Trophoblast cell (in vitro differentiated cells and primary cell): ENCODE measurements around the gene NCAM1.

Source experiments
- DNase-seq, 2 donors: peaks; one replicate each; pipeline ENCODE4 v3.0.0-alpha.2; 2016
- H2AFZ ChIP-seq: 2 replicates; pipeline ENCODE4 v1.6.1; 2013; ENCODE audit warnings: low read length, moderate library complexity, mild to moderate bottlenecking; ENCODE audit not compliant: insufficient read depth, poor library complexity
- H2AK5ac ChIP-seq: 2 replicates; pipeline ENCODE4 v1.6.1; 2013; ENCODE audit warnings: mild to moderate bottlenecking, low read length
- H2BK120ac ChIP-seq: 2 replicates; pipeline ENCODE4 v1.6.1; 2013; ENCODE audit warnings: low read length, mild to moderate bottlenecking, moderate library complexity; ENCODE audit not compliant: insufficient read depth, poor library complexity
- H2BK12ac ChIP-seq: 2 replicates; pipeline ENCODE4 v1.6.1; 2013; ENCODE audit warnings: mild to moderate bottlenecking, low read length, moderate library complexity
- H2BK5ac ChIP-seq: 2 replicates; pipeline ENCODE4 v1.6.1; 2013; ENCODE audit warnings: low read length, low read depth, moderate library complexity, mild to moderate bottlenecking; ENCODE audit not compliant: poor library complexity
- H3K14ac ChIP-seq: 2 replicates; pipeline ENCODE4 v1.6.1; 2013; ENCODE audit warnings: mild to moderate bottlenecking, low read length
- H3K18ac ChIP-seq: 2 replicates; pipeline ENCODE4 v1.6.1; 2013; ENCODE audit warnings: mild to moderate bottlenecking, low read length
- H3K23ac ChIP-seq: 2 replicates; pipeline ENCODE4 v1.6.1; 2013; ENCODE audit warnings: low read length
- H3K27ac ChIP-seq: 2 replicates; pipeline ENCODE4 v1.5.1; 2013; ENCODE audit warnings: low read depth, mild to moderate bottlenecking, inconsistent platforms, low read length, moderate library complexity
- H3K27me3 ChIP-seq: 2 replicates; pipeline ENCODE4 v1.6.1; 2013; ENCODE audit warnings: inconsistent platforms, mild to moderate bottlenecking, low read length, moderate library complexity; ENCODE audit not compliant: insufficient read depth
- H3K36me3 ChIP-seq, 2 experiments: 1 replicate in 1 of 2; 2 replicates in 1 of 2; pipeline ENCODE4 v1.6.1; 2013; ENCODE audit warnings: low read length in 2 of 2, mild to moderate bottlenecking in 2 of 2, moderate library complexity in 1 of 2; ENCODE audit not compliant: insufficient read depth in 2 of 2, control insufficient read depth in 1 of 2
- H3K4ac ChIP-seq: 2 replicates; pipeline ENCODE4 v1.6.1; 2013; ENCODE audit warnings: low read depth, mild to moderate bottlenecking, low read length, moderate library complexity
- H3K4me1 ChIP-seq, 2 experiments: 1 replicate in 1 of 2; 2 replicates in 1 of 2; pipeline ENCODE4 v1.6.1; 2013; ENCODE audit warnings: low read length in 2 of 2, mild to moderate bottlenecking in 2 of 2, moderate library complexity in 1 of 2; ENCODE audit not compliant: insufficient read depth in 2 of 2, control insufficient read depth in 1 of 2
- H3K4me2 ChIP-seq: 2 replicates; pipeline ENCODE4 v1.6.1; 2013; ENCODE audit warnings: inconsistent platforms, mild to moderate bottlenecking, low read length, moderate library complexity
- H3K4me3 ChIP-seq: 2 replicates; pipeline ENCODE4 v1.5.1; 2013; ENCODE audit warnings: mild to moderate bottlenecking, low read depth, low read length, inconsistent platforms
- H3K79me1 ChIP-seq: one replicate; pipeline ENCODE4 v1.6.1; 2013; ENCODE audit warnings: low read length
- H3K79me2 ChIP-seq: 2 replicates; pipeline ENCODE4 v1.6.1; 2013; ENCODE audit warnings: low read length, mild to moderate bottlenecking; ENCODE audit not compliant: control insufficient read depth, insufficient read depth, poor library complexity
- H3K9ac ChIP-seq: 2 replicates; pipeline ENCODE4 v1.6.1; 2013; ENCODE audit warnings: mild to moderate bottlenecking, low read length
- H3K9me3 ChIP-seq: 2 replicates; pipeline ENCODE4 v1.6.1; 2013; ENCODE audit warnings: low read depth, mild to moderate bottlenecking, control low read depth, inconsistent platforms, low read length; ENCODE audit not compliant: insufficient read depth
- H4K12ac ChIP-seq: 2 replicates; pipeline ENCODE4 v1.6.1; 2013; ENCODE audit warnings: low read depth, mild to moderate bottlenecking, low read length, moderate library complexity
- H4K8ac ChIP-seq: 2 replicates; pipeline ENCODE4 v1.6.1; 2013; ENCODE audit warnings: low read depth, mild to moderate bottlenecking, low read length, moderate library complexity
- H4K91ac ChIP-seq: one replicate; pipeline ENCODE4 v1.6.1; 2013; ENCODE audit warnings: low read depth, mild to moderate bottlenecking, low read length, moderate library complexity
- WGBS: extraction: QIAGEN DNeasy Blood & Tissue Kit; methylation state at CpG from one replicate; pipeline ENCODE4 v1.1.7; 2013; ENCODE audit warnings: missing lambda C conversion rate; ENCODE audit not compliant: insufficient read length, insufficient coverage; ENCODE audit errors: extremely low coverage; 5-methylcytosine and 5-hydroxymethylcytosine counted together

NCAM1 gene

DNA sequence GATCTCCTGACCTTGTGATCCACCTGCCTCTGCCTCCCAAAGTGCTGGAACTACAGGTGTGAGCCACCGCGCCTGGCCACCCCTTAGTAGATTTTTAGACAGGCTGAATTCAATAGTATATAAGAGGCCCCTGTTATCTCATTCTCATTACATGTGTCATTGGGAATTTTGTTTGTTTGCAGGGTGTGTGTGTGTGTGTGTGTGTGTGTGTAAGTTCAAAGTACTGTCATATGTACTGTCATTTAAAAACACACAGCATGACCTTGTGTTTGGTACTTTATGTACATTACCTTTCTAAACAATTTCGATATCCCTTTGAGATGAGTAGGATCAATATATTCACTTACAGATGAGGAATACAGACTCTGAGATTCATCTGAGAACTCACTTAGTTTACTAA is 234.5 kb downstream of the NCAM1 start:
- Histone ChIP-seq H3K27ac (no peak overlapping the region), H3K36me3 (no peaks in the 10 kb centered on the region)

DNA sequence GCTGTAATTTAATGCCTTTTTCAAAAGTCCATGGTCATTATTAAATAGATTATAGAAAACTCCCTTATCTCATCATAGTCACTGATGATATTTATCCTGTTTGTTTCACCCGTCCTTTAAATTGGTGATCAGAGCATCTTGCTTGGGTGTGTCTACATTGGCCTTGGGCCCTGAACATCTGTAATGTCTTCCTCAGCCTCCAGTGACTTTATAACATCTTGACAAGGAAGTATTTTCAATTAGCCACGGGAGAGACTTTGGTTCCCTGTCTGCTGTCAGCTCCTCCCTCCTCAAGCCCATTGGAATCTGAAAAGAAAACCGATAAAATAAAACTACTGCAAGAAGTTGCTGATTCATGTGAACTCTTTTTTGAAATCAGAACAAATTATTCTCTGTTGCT is 236.2 kb downstream of the NCAM1 start:
- Histone ChIP-seq H3K4me1 (peaks cover 4 to 7% of the 10 kb centered on the region in 2 experiments), H3K4me3 (no peak overlapping the region), H4K12ac (no peak overlapping the region), H3K4me2 (no peak overlapping the region), H3K9me3 (no peaks in the 10 kb centered on the region), H3K4ac (no peak overlapping the region), H2BK12ac (no peak overlapping the region), H3K79me1 (no peaks in the 10 kb centered on the region), H2AK5ac (no peak overlapping the region), H3K36me3 (no peaks in the 10 kb centered on the region), H3K14ac (no peak overlapping the region), H3K23ac (no peak overlapping the region), H2AFZ (no peak overlapping the region), H3K27me3 (no peaks in the 10 kb centered on the region), H3K27ac (no peak overlapping the region), H4K8ac (no peak overlapping the region), H3K18ac (no peak overlapping the region), H4K91ac (no peak overlapping the region), H2BK120ac (no peak overlapping the region), H3K79me2 (no peaks in the 10 kb centered on the region), H3K9ac (no peak overlapping the region), H2BK5ac (no peak overlapping the region)
- WGBS: no CpG with 5 or more reads among the region's 3 CpGs
- DNase-seq: no peak

More for the DNA sequence above, 234.5 kb downstream of the NCAM1 start:
- no peak overlapping the region for H3K4me2 ChIP-seq
- H2AK5ac ChIP-seq: no peak overlapping the region
- no peaks in the 10 kb centered on the region for H3K27me3 ChIP-seq
- no peak overlapping the region for H3K9ac ChIP-seq
- no peak overlapping the region for H2BK12ac ChIP-seq
- no peaks in the 10 kb centered on the region for H3K79me2 ChIP-seq
- no peak overlapping the region for H3K18ac ChIP-seq
- no CpG with 5 or more reads among the region's 3 CpGs for WGBS
- H3K4ac ChIP-seq: no peak overlapping the region
- H3K4me3 ChIP-seq: no peak overlapping the region
- no peak overlapping the region for H3K23ac ChIP-seq
- peaks cover 0 to 2% of the 10 kb centered on the region in 2 experiments for H3K4me1 ChIP-seq
- H4K91ac ChIP-seq: no peak overlapping the region
- no peak overlapping the region for H2AFZ ChIP-seq
- no peaks in the 10 kb centered on the region for H3K9me3 ChIP-seq
- H2BK5ac ChIP-seq: no peak overlapping the region
- no peak overlapping the region for H4K12ac ChIP-seq
- no peaks in the 10 kb centered on the region for H3K79me1 ChIP-seq
- no peak overlapping the region for H3K14ac ChIP-seq
- H4K8ac ChIP-seq: no peak overlapping the region
- no peak overlapping the region for H2BK120ac ChIP-seq
- DNase-seq: no peak

DNA sequence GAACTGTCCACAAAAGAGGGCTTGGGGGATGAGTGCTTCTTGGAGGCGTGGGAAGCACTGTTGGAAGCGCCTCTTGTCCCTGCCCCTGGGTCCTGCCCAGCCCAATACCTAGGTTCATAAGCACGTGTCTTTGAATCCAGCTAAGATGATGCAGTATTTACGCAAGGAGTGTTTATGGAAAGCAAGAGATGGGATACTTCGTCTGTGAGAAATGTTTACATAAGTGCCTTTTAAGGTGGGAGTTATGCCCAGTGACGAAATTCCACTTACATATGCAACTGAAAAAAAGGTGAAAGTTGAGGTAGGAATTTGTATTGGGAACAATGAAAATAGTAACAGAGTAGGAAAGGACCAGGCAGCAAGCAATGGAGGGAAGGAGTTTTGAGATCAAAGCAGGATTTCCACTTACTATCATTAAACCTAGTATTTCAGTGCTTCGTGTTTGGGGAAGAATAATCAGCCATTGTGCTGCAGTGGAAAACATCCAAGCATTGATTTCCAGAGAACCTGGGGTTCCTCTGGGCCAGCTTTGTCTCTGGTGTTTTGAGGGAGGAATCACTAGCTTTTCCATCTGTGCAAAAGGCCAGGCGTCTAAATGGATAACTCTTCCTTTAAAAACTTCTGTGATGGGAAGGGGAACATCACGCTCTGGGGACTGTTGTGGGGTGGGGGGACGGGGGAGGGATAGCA is 237.9 kb downstream of the NCAM1 start:
- no peak overlapping the region for H4K12ac ChIP-seq
- H2BK12ac ChIP-seq: no peak overlapping the region
- no peak for DNase-seq
- no CpG with 5 or more reads among the region's 10 CpGs for WGBS
- no peak overlapping the region for H3K23ac ChIP-seq
- no peak overlapping the region for H2BK5ac ChIP-seq
- H3K9me3 ChIP-seq: no peaks in the 10 kb centered on the region
- H3K4me1 ChIP-seq: peaks cover 9 to 13% of the 10 kb centered on the region in 2 experiments
- H3K4me3 ChIP-seq: no peak overlapping the region
- no peak overlapping the region for H4K91ac ChIP-seq
- no peak overlapping the region for H2BK120ac ChIP-seq
- no peak overlapping the region for H3K18ac ChIP-seq
- no peak overlapping the region for H3K4me2 ChIP-seq
- H3K27ac ChIP-seq: no peak overlapping the region
- H3K79me1 ChIP-seq: peaks cover 2% of the 10 kb centered on the region
- no peak overlapping the region for H2AFZ ChIP-seq
- no peak overlapping the region for H3K9ac ChIP-seq
- H3K27me3 ChIP-seq: no peaks in the 10 kb centered on the region
- no peak overlapping the region for H4K8ac ChIP-seq
- H3K14ac ChIP-seq: no peak overlapping the region
- no peak overlapping the region for H2AK5ac ChIP-seq
- no peaks in the 10 kb centered on the region for H3K36me3 ChIP-seq
- H3K79me2 ChIP-seq: no peaks in the 10 kb centered on the region
- no peak overlapping the region for H3K4ac ChIP-seq

DNA sequence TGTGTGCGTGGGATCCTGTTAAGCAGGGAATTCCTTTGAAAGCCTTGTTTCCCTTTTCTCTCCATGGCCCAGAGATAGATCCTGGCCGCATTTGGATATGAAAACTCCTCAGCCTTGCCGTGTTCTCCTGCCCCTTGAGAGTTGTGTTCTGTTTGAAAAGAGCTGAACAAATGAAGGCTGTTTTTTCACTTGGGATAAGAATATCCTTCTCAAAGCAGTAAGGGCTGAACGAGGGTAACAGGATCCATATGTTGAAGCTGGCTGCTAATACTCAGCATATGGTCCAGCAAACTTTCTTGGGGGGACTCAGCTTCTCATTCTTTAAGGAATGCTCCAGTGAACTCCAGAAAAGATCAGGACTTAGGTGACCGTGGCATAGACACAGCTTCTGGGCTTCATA is 238.6 kb downstream of the NCAM1 start:
- no peaks in the 10 kb centered on the region for H3K9me3 ChIP-seq
- H3K23ac ChIP-seq: no peak overlapping the region
- no peak overlapping the region for H4K91ac ChIP-seq
- no peak overlapping the region for H3K14ac ChIP-seq
- H3K36me3 ChIP-seq: no peaks in the 10 kb centered on the region
- no peak overlapping the region for H3K4me2 ChIP-seq
- no peaks in the 10 kb centered on the region for H3K27me3 ChIP-seq
- H2BK12ac ChIP-seq: no peak overlapping the region
- peaks cover 2% of the 10 kb centered on the region for H3K79me1 ChIP-seq
- H3K27ac ChIP-seq: no peak overlapping the region
- H3K4ac ChIP-seq: no peak overlapping the region
- H3K18ac ChIP-seq: no peak overlapping the region
- H2BK120ac ChIP-seq: no peak overlapping the region
- no peaks in the 10 kb centered on the region for H3K79me2 ChIP-seq
- no peak overlapping the region for H2AK5ac ChIP-seq
- no peak overlapping the region for H4K12ac ChIP-seq
- H3K4me1 ChIP-seq: peaks cover 9 to 13% of the 10 kb centered on the region in 2 experiments
- DNase-seq: no peak
- H2BK5ac ChIP-seq: no peak overlapping the region
- no peak overlapping the region for H4K8ac ChIP-seq
- WGBS: no CpG with 5 or more reads among the region's 5 CpGs
- no peak overlapping the region for H3K4me3 ChIP-seq
- no peak overlapping the region for H3K9ac ChIP-seq
- H2AFZ ChIP-seq: no peak overlapping the region
